Stomach (tissue), 9 donors: ENCODE measurements around the gene KPNB1. TPM values are rescaled to one million over a fixed set of nuclear protein-coding genes. Genes with fewer than 3 reads are reported as not detected.

Experiments
- DNase-seq, 2 donors: peaks; one replicate each; pipeline versions ENCODE4 v3.0.0 to v3.0.0-alpha.2; 2013 to 2019
- H3K27ac ChIP-seq, 5 donors: fragments of 200-600 bp in 4 of 5; sonication (generic) in 4 of 5; one replicate each; pipeline ENCODE4 v1.5.1; 2013 to 2019; ENCODE audit warnings: mild to moderate bottlenecking in 1 of 5, moderate library complexity in 1 of 5
- H3K27me3 ChIP-seq, 3 donors: fragments of 200-600 bp; sonication (generic); one replicate each; pipeline ENCODE4 v1.5.1; 2017 to 2019; ENCODE audit warnings: mixed run types in 1 of 3
- H3K36me3 ChIP-seq, 4 donors: fragments of 200-600 bp; sonication (generic); 1 replicate in 3 of 4; 2 replicates in 1 of 4; pipeline ENCODE4 v1.5.1; 2016 to 2019
- H3K4me1 ChIP-seq, 4 donors: fragments of 200-600 bp; sonication (generic); one replicate each; pipeline ENCODE4 v1.5.1; 2016 to 2019
- H3K4me3 ChIP-seq, 4 donors: fragments of 200-600 bp; sonication (generic) in 3 of 4; one replicate each; pipeline ENCODE4 v1.5.1; 2016 to 2019; ENCODE audit warnings: mild to moderate bottlenecking in 1 of 4
- H3K9me3 ChIP-seq, 4 donors: fragments of 200-600 bp; sonication (generic); one replicate each; pipeline ENCODE4 v1.5.1; 2016 to 2019
- CTCF ChIP-seq, 7 experiments: fragments of 450-650 bp in 4 of 7; fragments of 200-600 bp in 3 of 7; sonication (generic) in 3 of 7; IDR thresholded peaks; one replicate each; pipeline ENCODE4 v1.5.1; 2016 to 2019; ENCODE audit warnings: antibody characterized with exemption in 7 of 7, control low read depth in 2 of 7, mild to moderate bottlenecking in 1 of 7
- EP300 ChIP-seq: sonication (generic); formaldehyde crosslinking; IDR thresholded peaks from one replicate; pipeline ENCODE4 v1.6.1; 2017; ENCODE audit warnings: antibody characterized with exemption
- POLR2A ChIP-seq, 4 donors: fragments of 450-650 bp; IDR thresholded peaks; one replicate each; pipeline ENCODE4 v1.6.1; 2016; ENCODE audit warnings: antibody characterized with exemption in 4 of 4, control low read depth in 2 of 4, mild to moderate bottlenecking in 1 of 4, moderate library complexity in 1 of 4
- POLR2AphosphoS5 ChIP-seq, 3 donors: sonication (generic); formaldehyde crosslinking; IDR thresholded peaks; one replicate each; pipeline ENCODE4 v1.6.1; 2016; ENCODE audit warnings: antibody characterized with exemption in 3 of 3
- WGBS, 5 donors: extraction: QIAGEN DNeasy Blood & Tissue Kit in 3 of 5; methylation state at CpG; one replicate each; pipeline versions ENCODE4 v1.1.5 to v1.1.7; 2013 to 2018; 5-methylcytosine and 5-hydroxymethylcytosine counted together
- intact Hi-C: fragments of 100-400 bp; cut with DNase I; formaldehyde crosslinking; loops from one replicate; pipeline ENCODE4 v1.15.1; 2023; ENCODE audit warnings: low total_unique reads
- polyA plus RNA-seq, 3 donors: library from polyadenylated mRNA; stranded (reverse); fragments of 200-250 nt; gene quantifications; one replicate each; pipeline ENCODE4 v1.2.3, GENCODE V29; 2013
- total RNA-seq, 5 donors: library from RNA; depleted of rRNA; stranded (reverse); fragments of >200 nt; gene quantifications; one replicate each; pipeline versions ENCODE4 v1.1.0 to v1.2.3, GENCODE V29; 2014 to 2016
- donor health status: healthy with polysubstance abuse.
- donor health status: Bipolar disorder and iron deficiency.
- donor health status: healthy.

The KPNB1 gene
- total and polyA plus RNA-seq, 8 donors = 32.5 to 669 (median 155) TPM

GRCh38 chr17:47605011-47605410 lies 44.7 kb upstream of the KPNB1 start:
- WGBS, 5 donors = 52 to 77% (median 69%) methylated on average over 1 of the region's 1 CpG
- H3K27ac ChIP-seq = peak overlapping the region in 3 of 5 donors; percentile 12 to 48 (median 27)
- TF ChIP-seq CTCF (IDR thresholded peaks at IDR 0.05) (no peak), EP300 (no peak), POLR2A (IDR thresholded peaks at IDR 0.05) (no peak), POLR2AphosphoS5 (IDR thresholded peaks at IDR 0.05) (no peak)
- no peaks in the 10 kb centered on the region for H3K27me3 ChIP-seq
- no peak overlapping the region for H3K4me3 ChIP-seq
- H3K4me1 ChIP-seq = peaks cover 0 to 32% (median 13%) of the 10 kb centered on the region in 4 donors
- H3K9me3 ChIP-seq = no peaks in the 10 kb centered on the region
- intact Hi-C loops = no loop called here
- H3K36me3 ChIP-seq = peaks cover 42 to 98% (median 92%) of the 10 kb centered on the region in 4 donors
- DNase-seq = no peak

- no peak overlapping the region for H3K27ac ChIP-seq
- peaks cover 25 to 81% (median 74%) of the 10 kb centered on the region in 4 donors for H3K36me3 ChIP-seq
- DNase-seq = no peak
- WGBS, 5 donors = 72 to 90% (median 79%) methylated on average over 3 of the region's 3 CpGs
- no peaks in the 10 kb centered on the region for H3K27me3 ChIP-seq
- peaks cover under 1 to 53% (median 22%) of the 10 kb centered on the region in 4 donors for H3K4me1 ChIP-seq
- intact Hi-C loops = no loop called here
- TF ChIP-seq POLR2AphosphoS5 (IDR thresholded peaks at IDR 0.05) (no peak), EP300 (no peak), CTCF (IDR thresholded peaks at IDR 0.05) (no peak), POLR2A (IDR thresholded peaks at IDR 0.05) (no peak)
- no peak overlapping the region for H3K4me3 ChIP-seq
- no peaks in the 10 kb centered on the region for H3K9me3 ChIP-seq
Measured at GRCh38 chr17:47607481-47607880, 42.2 kb upstream of the KPNB1 start.

- H3K9me3 ChIP-seq = no peaks in the 10 kb centered on the region
- peaks cover 16 to 81% (median 73%) of the 10 kb centered on the region in 4 donors for H3K36me3 ChIP-seq
- TF ChIP-seq POLR2A (IDR thresholded peaks at IDR 0.05) = no peak
- TF ChIP-seq EP300 = no peak
- no peak for TF ChIP-seq POLR2AphosphoS5 (IDR thresholded peaks at IDR 0.05)
- no peak for TF ChIP-seq CTCF (IDR thresholded peaks at IDR 0.05)
- peak overlapping the region in 1 of 5 donors; percentile 26 for H3K27ac ChIP-seq
- WGBS, 5 donors = 68 to 77% (median 75%) methylated on average over 5 of the region's 5 CpGs
- H3K4me1 ChIP-seq = peaks cover 3 to 36% (median 12%) of the 10 kb centered on the region in 4 donors
- no peak for DNase-seq
- intact Hi-C loops = no loop called here
- H3K27me3 ChIP-seq = no peaks in the 10 kb centered on the region
- no peak overlapping the region for H3K4me3 ChIP-seq
Measured at GRCh38 chr17:47611372-47612350, 38.1 kb upstream of the KPNB1 start.

GRCh38 chr17:47615766-47616424 lies 33.8 kb upstream of the KPNB1 start:
- Histone ChIP-seq H3K9me3 (no peaks in the 10 kb centered on the region), H3K36me3 (peaks cover 33 to 84% (median 81%) of the 10 kb centered on the region in 4 donors), H3K27ac (peak overlapping the region in 1 of 5 donors; percentile 33), H3K4me3 (no peak overlapping the region), H3K4me1 (peaks cover 7 to 40% (median 24%) of the 10 kb centered on the region in 4 donors), H3K27me3 (no peaks in the 10 kb centered on the region)
- TF ChIP-seq EP300 = no peak
- peak in 5 of 7 experiments; percentile 46 to 78 (median 70) for TF ChIP-seq CTCF (IDR thresholded peaks at IDR 0.05)
- TF ChIP-seq POLR2AphosphoS5 (IDR thresholded peaks at IDR 0.05) = peak in 1 of 3 donors; percentile 11
- peak in 1 of 4 donors; percentile 13 for TF ChIP-seq POLR2A (IDR thresholded peaks at IDR 0.05)
- 57 to 80% (median 76%) methylated on average over 6 to 8 of the region's 8 CpGs for whole genome bisulfite sequencing, 5 donors
- peak in 1 of 2 donors; percentile 77 for DNase-seq
- intact Hi-C loops = no loop called here
